ENCODE data around the gene AMIGO1. TPM values are rescaled to one million over a fixed set of nuclear protein-coding genes. Genes with fewer than 3 reads are reported as not detected.

AMIGO1 gene
- total RNA-seq, 4 donors from 2014 or later = 2.1 to 8.5 (median 4.7) TPM

GRCh38 chr1:109542657-109543056 is 33.1 kb upstream of the AMIGO1 start:
- Histone ChIP-seq H3K36me3 (no peaks in the 10 kb centered on the region), H3K27ac (no peak overlapping the region), H3K9me3 (no peaks in the 10 kb centered on the region), H3K27me3 (no peaks in the 10 kb centered on the region), H3K4me1 (peaks cover 20% of the 10 kb centered on the region), H3K4me3 (no peak overlapping the region)
- no peak for DNase-seq (ENCODE audit: low spot score in 2 of 2)
- TF ChIP-seq POLR2AphosphoS5 (IDR thresholded peaks at IDR 0.05) (no peak), EP300 (IDR thresholded peaks at IDR 0.05) (no peak), POLR2A (IDR thresholded peaks at IDR 0.05) (no peak)
- 81% methylated on average over 8 of the region's 10 CpGs for WGBS

GRCh38 chr1:109541102-109541501 is 31.6 kb upstream of the AMIGO1 start:
- WGBS = 79% methylated on average over 3 of the region's 3 CpGs
- Histone ChIP-seq H3K36me3 (no peaks in the 10 kb centered on the region), H3K9me3 (no peaks in the 10 kb centered on the region), H3K27me3 (no peaks in the 10 kb centered on the region), H3K4me1 (peaks cover 6% of the 10 kb centered on the region), H3K27ac (no peak overlapping the region), H3K4me3 (no peak overlapping the region)
- TF ChIP-seq POLR2AphosphoS5 (IDR thresholded peaks at IDR 0.05) = no peak
- TF ChIP-seq POLR2A (IDR thresholded peaks at IDR 0.05) = no peak
- TF ChIP-seq EP300 (IDR thresholded peaks at IDR 0.05) = no peak
- no peak for TF ChIP-seq CTCF (IDR thresholded peaks at IDR 0.05)
- DNase-seq (ENCODE audit: low spot score in 2 of 2) = no peak

GRCh38 chr1:109539676-109540075 is 30.1 kb upstream of the AMIGO1 start, which contains the start of gene GPR61:
TSS of gene GPR61 (plus strand) at chr1:109539872. CDS start at chr1:109543023, 3,151 bp downstream.
- no peak for DNase-seq (ENCODE audit: low spot score in 2 of 2)
- 54% methylated on average over 2 of the region's 7 CpGs for WGBS
- no peaks in the 10 kb centered on the region for H3K36me3 ChIP-seq
- no peaks in the 10 kb centered on the region for H3K27me3 ChIP-seq
- H3K9me3 ChIP-seq = no peaks in the 10 kb centered on the region
- TF ChIP-seq POLR2AphosphoS5 (IDR thresholded peaks at IDR 0.05) = no peak
- no peak for TF ChIP-seq CTCF (IDR thresholded peaks at IDR 0.05)
- TF ChIP-seq EP300 (IDR thresholded peaks at IDR 0.05) = no peak
- no peak for TF ChIP-seq POLR2A (IDR thresholded peaks at IDR 0.05)
- no peak within 1 kb of the TSS for H3K4me3 ChIP-seq
- no peak within 1 kb of the TSS for H3K27ac ChIP-seq
- peaks cover 4% of the 10 kb centered on the region for H3K4me1 ChIP-seq

- Histone ChIP-seq H3K9me3 (no peaks in the 10 kb centered on the region), H3K36me3 (no peaks in the 10 kb centered on the region), H3K27ac (no peak overlapping the region), H3K27me3 (no peaks in the 10 kb centered on the region), H3K4me1 (peaks cover 4% of the 10 kb centered on the region), H3K4me3 (no peak overlapping the region)
- 87% methylated on average over 8 of the region's 9 CpGs for WGBS
- no peak for DNase-seq (ENCODE audit: low spot score in 2 of 2)
- no peak for TF ChIP-seq POLR2AphosphoS5 (IDR thresholded peaks at IDR 0.05)
- no peak for TF ChIP-seq EP300 (IDR thresholded peaks at IDR 0.05)
- no peak for TF ChIP-seq CTCF (IDR thresholded peaks at IDR 0.05)
- TF ChIP-seq POLR2A (IDR thresholded peaks at IDR 0.05) = no peak
Measured at GRCh38 chr1:109538827-109539555, 29.5 kb upstream of the AMIGO1 start.

GRCh38 chr1:109537450-109538178 is 28.1 kb upstream of the AMIGO1 start:
- H3K4me1 ChIP-seq = peaks cover 7% of the 10 kb centered on the region
- DNase-seq (ENCODE audit: low spot score in 2 of 2) = no peak
- H3K27ac ChIP-seq = no peak overlapping the region
- whole genome bisulfite sequencing = 82% methylated on average over 9 of the region's 9 CpGs
- no peaks in the 10 kb centered on the region for H3K36me3 ChIP-seq
- TF ChIP-seq POLR2A (IDR thresholded peaks at IDR 0.05) (no peak), POLR2AphosphoS5 (IDR thresholded peaks at IDR 0.05) (no peak), EP300 (IDR thresholded peaks at IDR 0.05) (no peak), CTCF (IDR thresholded peaks at IDR 0.05) (no peak)
- H3K27me3 ChIP-seq = no peaks in the 10 kb centered on the region
- H3K9me3 ChIP-seq = no peaks in the 10 kb centered on the region
- H3K4me3 ChIP-seq = no peak overlapping the region
